Naive B cell (primary cell): ENCODE results near the gene VPS72. TPM values are rescaled to one million over a fixed set of nuclear protein-coding genes. Genes with fewer than 3 reads are reported as not detected.

Source experiments
- ATAC-seq, 2 donors: fragments of 150-1000 bp; cut with Tn5 transposase; 2 replicates each; pipeline ENCODE4 v1.10.0; 2021; ENCODE audit warnings: low read depth in 2 of 2, mild to moderate bottlenecking in 2 of 2, moderate library complexity in 2 of 2
- DNase-seq: peaks from one replicate; pipeline ENCODE4 v3.0.0; 2022
- H3K27ac Mint-ChIP-seq, 6 donors: one replicate each; pipeline ENCODE4 v1.8.0; 2020 to 2022; ENCODE audit warnings: mild to moderate bottlenecking in 6 of 6, mixed read lengths in 6 of 6, moderate library complexity in 5 of 6, inconsistent platforms in 2 of 6
- H3K27me3 Mint-ChIP-seq, 3 donors: one replicate each; pipeline ENCODE4 v1.8.0; 2021 to 2022; ENCODE audit warnings: mixed read lengths in 3 of 3, mild to moderate bottlenecking in 1 of 3
- H3K36me3 Mint-ChIP-seq, 2 donors: one replicate each; pipeline ENCODE4 v1.8.0; 2020 to 2022; ENCODE audit warnings: mixed read lengths in 2 of 2, inconsistent platforms in 1 of 2, mild to moderate bottlenecking in 1 of 2
- H3K4me1 Mint-ChIP-seq, 3 donors: one replicate each; pipeline ENCODE4 v1.8.0; 2020 to 2022; ENCODE audit warnings: mixed read lengths in 3 of 3, inconsistent platforms in 1 of 3, mild to moderate bottlenecking in 1 of 3, moderate library complexity in 1 of 3
- H3K4me3 Mint-ChIP-seq, 8 donors: one replicate each; pipeline ENCODE4 v1.8.0; 2020 to 2022; ENCODE audit warnings: mild to moderate bottlenecking in 8 of 8, mixed read lengths in 8 of 8, moderate library complexity in 8 of 8, inconsistent platforms in 2 of 8
- H3K9me3 Mint-ChIP-seq, 7 donors: one replicate each; pipeline ENCODE4 v1.8.0; 2020 to 2022; ENCODE audit warnings: mixed read lengths in 7 of 7, mild to moderate bottlenecking in 5 of 7, inconsistent platforms in 2 of 7, moderate library complexity in 1 of 7
- polyA plus RNA-seq, 6 donors: library from polyadenylated mRNA; unstranded; fragments of 300-500 nt; fragmentation: Illumina TruSeq; gene quantifications; one replicate each; pipeline ENCODE4 v1.2.3, GENCODE V29; 2021; ENCODE audit warnings: low read depth in 6 of 6

The VPS72 gene
- polyA plus RNA-seq, 6 donors from 2014 or later: 58.1 to 81.1 (median 72.1) TPM

DNA sequence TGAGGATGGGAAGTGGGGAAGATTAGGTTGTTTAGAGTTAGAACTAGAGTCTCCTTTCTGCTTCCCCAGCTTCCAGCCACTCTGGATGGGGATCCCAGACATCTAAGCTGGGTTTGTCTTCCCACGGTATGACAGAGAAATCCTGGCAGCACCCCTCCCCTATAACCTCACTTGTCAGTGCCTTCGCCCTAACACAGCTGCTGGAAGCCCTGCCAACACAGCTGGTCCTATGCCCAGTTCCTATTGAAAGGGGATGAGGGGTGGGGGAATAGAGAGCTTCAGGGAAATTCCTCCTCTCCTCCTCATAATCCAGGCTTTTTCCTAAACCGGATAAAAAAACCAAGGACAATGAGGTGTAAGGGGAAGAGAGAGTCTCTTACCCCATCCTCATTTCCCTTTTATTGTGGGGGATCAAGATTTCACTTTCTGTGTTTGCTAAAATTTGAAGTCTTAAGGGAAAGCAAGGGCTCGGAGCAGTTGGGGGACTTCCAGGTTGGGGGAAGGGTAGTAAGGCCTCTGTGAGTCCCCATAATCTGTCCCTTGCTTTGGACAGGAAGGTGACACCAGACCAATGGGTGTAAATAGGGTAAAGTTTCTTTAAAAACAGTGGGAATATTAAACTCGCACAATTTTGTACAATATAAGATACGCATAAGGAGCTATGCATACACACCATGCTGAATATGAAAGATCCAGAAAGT, 14.8 kb downstream of the VPS72 start:
- no peak overlapping the region for H3K4me3 Mint-ChIP-seq
- H3K4me1 Mint-ChIP-seq: peaks cover 0 to 6% (median 3%) of the 10 kb centered on the region in 3 donors
- ATAC-seq: no peak
- peak overlapping the region in 2 of 6 donors; percentile 16 for H3K27ac Mint-ChIP-seq
- DNase-seq: no peak
- no peaks in the 10 kb centered on the region for H3K9me3 Mint-ChIP-seq
- no peaks in the 10 kb centered on the region for H3K27me3 Mint-ChIP-seq
- H3K36me3 Mint-ChIP-seq: peaks cover 4 to 20% of the 10 kb centered on the region in 2 donors

- Mint-ChIP-seq H3K9me3 (no peaks in the 10 kb centered on the region), H3K27me3 (no peaks in the 10 kb centered on the region), H3K27ac (peak overlapping the region in 2 of 6 donors; percentile 55 to 80), H3K4me3 (no peak overlapping the region), H3K36me3 (peaks cover 1 to 4% of the 10 kb centered on the region in 2 donors), H3K4me1 (peaks cover 14 to 22% (median 21%) of the 10 kb centered on the region in 3 donors)
- no peak for ATAC-seq
- DNase-seq: no peak
Observed at GRCh38 chr1:151171190-151171589, 18.8 kb downstream of the VPS72 start.

GRCh38 chr1:151167116-151167515, 22.9 kb downstream of the VPS72 start:
- Mint-ChIP-seq H3K4me1 (peaks cover 29 to 37% (median 34%) of the 10 kb centered on the region in 3 donors), H3K36me3 (peaks cover 7 to 9% of the 10 kb centered on the region in 2 donors), H3K27me3 (no peaks in the 10 kb centered on the region), H3K4me3 (peak overlapping the region; percentile 81 to 98 (median 94)), H3K9me3 (no peaks in the 10 kb centered on the region), H3K27ac (peak overlapping the region in 4 of 6 donors; percentile 12 to 94 (median 44))
- ATAC-seq (no peak), DNase-seq (no peak)

- H3K4me1 Mint-ChIP-seq: peaks cover 29 to 39% (median 34%) of the 10 kb centered on the region in 3 donors
Observed at GRCh38 chr1:151166505-151166956, 23.5 kb downstream of the VPS72 start.

GRCh38 chr1:151165738-151166504, 24.1 kb downstream of the VPS72 start, which contains the start of the genes LYSMD1 and SCNM1:
Gene LYSMD1, minus strand, starts transcription at chr1:151165902. Its CDS starts 644 bp downstream, at chr1:151165258.
Gene SCNM1, plus strand, starts transcription at chr1:151166144. Its CDS starts 9 bp downstream, at chr1:151166153.
- peaks cover 7 to 9% of the 10 kb centered on the region in 2 donors for H3K36me3 Mint-ChIP-seq
- H3K27ac Mint-ChIP-seq: peak within 1 kb of the TSS; percentile 62 to 97 (median 95)
- ATAC-seq (peak; percentile 97), DNase-seq (peak; percentile 97)
- no peaks in the 10 kb centered on the region for H3K9me3 Mint-ChIP-seq
- peaks cover 29 to 42% (median 34%) of the 10 kb centered on the region in 3 donors for H3K4me1 Mint-ChIP-seq
- H3K4me3 Mint-ChIP-seq: peak within 1 kb of the TSS; percentile 81 to 98 (median 94)
- no peaks in the 10 kb centered on the region for H3K27me3 Mint-ChIP-seq

More at GRCh38 chr1:151166505-151166956, 23.5 kb downstream of the VPS72 start:
- H3K4me3 Mint-ChIP-seq: peak overlapping the region; percentile 81 to 98 (median 94)
- ATAC-seq (no peak), DNase-seq (no peak)
- no peaks in the 10 kb centered on the region for H3K9me3 Mint-ChIP-seq
- peaks cover 7 to 9% of the 10 kb centered on the region in 2 donors for H3K36me3 Mint-ChIP-seq
- H3K27ac Mint-ChIP-seq: peak overlapping the region; percentile 62 to 97 (median 95)
- no peaks in the 10 kb centered on the region for H3K27me3 Mint-ChIP-seq

- peak overlapping the region in 5 of 6 donors; percentile 62 to 97 (median 94) for H3K27ac Mint-ChIP-seq
Observed at GRCh38 chr1:151165281-151165737, 24.7 kb downstream of the VPS72 start.

GRCh38 chr1:151164732-151165280, 25.2 kb downstream of the VPS72 start:
- Mint-ChIP-seq H3K4me3 (peak overlapping the region; percentile 45 to 98 (median 94)), H3K36me3 (peaks cover 4 to 9% of the 10 kb centered on the region in 2 donors), H3K9me3 (no peaks in the 10 kb centered on the region), H3K4me1 (peaks cover 29 to 49% (median 35%) of the 10 kb centered on the region in 3 donors), H3K27ac (peak overlapping the region in 3 of 6 donors; percentile 19 to 97 (median 67)), H3K27me3 (no peaks in the 10 kb centered on the region)
- no peak for ATAC-seq
- DNase-seq: no peak

More at GRCh38 chr1:151165281-151165737, 24.7 kb downstream of the VPS72 start:
- Mint-ChIP-seq H3K4me1 (peaks cover 29 to 46% (median 34%) of the 10 kb centered on the region in 3 donors), H3K36me3 (peaks cover 4 to 9% of the 10 kb centered on the region in 2 donors), H3K27me3 (no peaks in the 10 kb centered on the region), H3K4me3 (peak overlapping the region; percentile 81 to 98 (median 94)), H3K9me3 (no peaks in the 10 kb centered on the region)
- DNase-seq (no peak), ATAC-seq (no peak)

GRCh38 chr1:151159373-151159772, 30.6 kb downstream of the VPS72 start:
- peak overlapping the region; percentile 0 to 100 (median 52) for H3K4me3 Mint-ChIP-seq

GRCh38 chr1:151158751-151159251, 31.2 kb downstream of the VPS72 start:
- ATAC-seq (no peak), DNase-seq (no peak)
- Mint-ChIP-seq H3K4me1 (peaks cover 33 to 58% (median 48%) of the 10 kb centered on the region in 3 donors), H3K27me3 (no peaks in the 10 kb centered on the region), H3K4me3 (peak overlapping the region; percentile 37 to 100 (median 98)), H3K36me3 (no peaks in the 10 kb centered on the region), H3K9me3 (no peaks in the 10 kb centered on the region), H3K27ac (peak overlapping the region in 4 of 6 donors; percentile 85 to 90 (median 86))

More at GRCh38 chr1:151159373-151159772, 30.6 kb downstream of the VPS72 start:
- peaks cover 33 to 58% (median 48%) of the 10 kb centered on the region in 3 donors for H3K4me1 Mint-ChIP-seq
- H3K27ac Mint-ChIP-seq: peak overlapping the region in 5 of 6 donors; percentile 66 to 82 (median 78)
- H3K36me3 Mint-ChIP-seq: no peaks in the 10 kb centered on the region
- DNase-seq (no peak), ATAC-seq (no peak)
- H3K9me3 Mint-ChIP-seq: no peaks in the 10 kb centered on the region
- no peaks in the 10 kb centered on the region for H3K27me3 Mint-ChIP-seq

DNA sequence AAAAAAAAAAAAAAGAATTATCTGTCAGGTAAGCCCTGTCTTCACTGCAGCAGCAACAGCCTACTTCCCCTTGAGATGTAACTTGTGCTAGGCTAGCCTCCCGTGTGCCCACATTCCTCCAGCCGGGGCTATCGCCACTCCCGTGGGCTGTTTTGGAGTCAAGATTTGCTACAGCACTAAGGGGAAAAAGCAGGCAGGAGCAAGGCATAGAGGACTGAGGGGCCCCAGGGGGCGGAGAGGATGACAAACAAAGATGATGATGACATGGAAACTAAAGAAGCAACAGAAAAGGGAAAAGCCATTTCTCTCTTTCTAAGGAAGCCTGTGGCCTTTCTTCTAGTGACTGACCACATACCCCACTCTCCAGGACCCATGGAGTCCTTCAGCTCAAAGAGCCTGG, 31.7 kb downstream of the VPS72 start:
- Mint-ChIP-seq H3K4me1 (peaks cover 33 to 56% (median 48%) of the 10 kb centered on the region in 3 donors), H3K27ac (peak overlapping the region in 5 of 6 donors; percentile 85 to 94 (median 87)), H3K4me3 (peak overlapping the region; percentile 93 to 100 (median 98)), H3K36me3 (no peaks in the 10 kb centered on the region), H3K9me3 (no peaks in the 10 kb centered on the region), H3K27me3 (no peaks in the 10 kb centered on the region)
- ATAC-seq (no peak), DNase-seq (no peak)

DNA sequence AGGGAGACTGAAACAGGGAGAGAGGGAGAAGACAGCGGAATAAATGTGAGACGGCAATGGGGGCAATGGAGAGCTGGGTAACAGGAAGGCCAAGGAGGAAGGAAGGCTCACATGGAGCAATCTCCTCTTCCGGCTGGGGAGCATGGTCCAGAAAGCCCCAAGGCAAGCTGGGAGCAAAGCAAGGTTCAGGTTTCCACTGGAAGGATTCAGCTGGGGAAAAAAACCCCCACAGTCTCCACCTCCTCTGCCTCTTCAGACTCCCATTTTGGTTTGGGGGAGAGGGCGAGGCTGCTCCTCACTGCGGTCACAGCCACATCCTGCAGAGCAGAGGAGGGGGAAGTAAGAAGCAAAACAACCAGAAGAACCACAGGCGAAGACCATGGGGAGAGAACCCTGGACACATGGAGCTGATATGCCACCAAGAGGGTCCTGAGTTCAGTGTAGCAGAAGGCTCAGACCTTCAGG, 32.9 kb downstream of the VPS72 start:
- H3K27me3 Mint-ChIP-seq: no peaks in the 10 kb centered on the region
- H3K4me1 Mint-ChIP-seq: peaks cover 29 to 51% (median 41%) of the 10 kb centered on the region in 3 donors
- H3K27ac Mint-ChIP-seq: peak overlapping the region; percentile 88 to 96 (median 92)
- H3K4me3 Mint-ChIP-seq: peak overlapping the region; percentile 93 to 100 (median 98)
- no peaks in the 10 kb centered on the region for H3K36me3 Mint-ChIP-seq
- no peaks in the 10 kb centered on the region for H3K9me3 Mint-ChIP-seq
- peak; percentile 39 for DNase-seq
- peak; percentile 22 to 43 for ATAC-seq

DNA sequence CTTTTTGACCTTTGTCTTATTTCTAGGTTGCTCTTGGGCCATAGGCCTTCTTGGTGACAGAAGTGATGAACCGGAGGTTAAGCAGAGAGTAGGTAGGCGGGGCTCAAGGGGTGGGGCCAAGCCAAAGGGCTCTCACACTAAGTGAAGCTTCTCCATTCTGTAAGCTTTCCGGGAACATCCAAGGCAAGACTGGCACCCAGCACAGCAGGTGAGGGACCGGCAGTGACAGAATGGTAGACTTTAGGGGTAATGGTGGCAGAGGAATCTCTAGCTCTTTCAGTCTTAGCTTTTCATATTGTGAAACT, 33.5 kb downstream of the VPS72 start, which contains the start of gene TNFAIP8L2:
Gene TNFAIP8L2 (plus strand): TSS at position 135 of the 305 bp plus-strand sequence. CDS start 2,049 bp downstream, outside the sequence.
- Mint-ChIP-seq H3K9me3 (no peaks in the 10 kb centered on the region), H3K36me3 (no peaks in the 10 kb centered on the region), H3K4me3 (peak within 1 kb of the TSS; percentile 93 to 100 (median 98)), H3K27ac (peak within 1 kb of the TSS; percentile 88 to 96 (median 92)), H3K27me3 (no peaks in the 10 kb centered on the region), H3K4me1 (peaks cover 29 to 48% (median 41%) of the 10 kb centered on the region in 3 donors)
- ATAC-seq (peak; percentile 89), DNase-seq (peak; percentile 57)
